Skeletal muscle tissue (tissue), 4 donors: ENCODE data around the gene CPSF4L. TPM values are rescaled to one million over a fixed set of nuclear protein-coding genes. Genes with fewer than 3 reads are reported as not detected.
A peak's percentile ranks its signal among the peaks of the same experiment; 100 is the strongest.

Experiments
- H3K27ac ChIP-seq: one replicate; pipeline ENCODE4 v1.7.0; 2013; ENCODE audit warnings: mild to moderate bottlenecking, low read depth, low read length, inconsistent platforms
- H3K27me3 ChIP-seq, 3 donors: one replicate each; pipeline ENCODE4 v1.7.0; 2013; ENCODE audit warnings: low read length in 3 of 3; ENCODE audit not compliant: control insufficient read depth in 3 of 3, insufficient read depth in 3 of 3
- H3K36me3 ChIP-seq, 3 donors: one replicate each; pipeline ENCODE4 v1.7.0; 2013; ENCODE audit warnings: low read length in 3 of 3; ENCODE audit not compliant: control insufficient read depth in 3 of 3, insufficient read depth in 3 of 3
- H3K4me1 ChIP-seq, 3 donors: one replicate each; pipeline ENCODE4 v1.7.0; 2013; ENCODE audit warnings: low read length in 3 of 3, mild to moderate bottlenecking in 3 of 3; ENCODE audit not compliant: control insufficient read depth in 3 of 3, insufficient read depth in 3 of 3
- H3K4me3 ChIP-seq, 3 donors: one replicate each; pipeline ENCODE4 v1.7.0; 2013; ENCODE audit warnings: low read length in 3 of 3
- H3K9ac ChIP-seq, 3 donors: one replicate each; pipeline ENCODE4 v1.7.0; 2013; ENCODE audit warnings: low read length in 3 of 3, mild to moderate bottlenecking in 3 of 3, moderate library complexity in 2 of 3, low read depth in 1 of 3
- H3K9me3 ChIP-seq, 3 donors: one replicate each; pipeline ENCODE4 v1.7.0; 2013; ENCODE audit warnings: low read length in 3 of 3; ENCODE audit not compliant: control insufficient read depth in 3 of 3
- total RNA-seq: library from RNA; depleted of rRNA; stranded (reverse); fragments of >200 nt; gene quantifications from one replicate; pipeline ENCODE4 v1.2.3, GENCODE V29; 2014
- donor health status: Osteomylitis.

CPSF4L gene
- total RNA-seq, 1 donor from 2014 or later = not detected

DNA sequence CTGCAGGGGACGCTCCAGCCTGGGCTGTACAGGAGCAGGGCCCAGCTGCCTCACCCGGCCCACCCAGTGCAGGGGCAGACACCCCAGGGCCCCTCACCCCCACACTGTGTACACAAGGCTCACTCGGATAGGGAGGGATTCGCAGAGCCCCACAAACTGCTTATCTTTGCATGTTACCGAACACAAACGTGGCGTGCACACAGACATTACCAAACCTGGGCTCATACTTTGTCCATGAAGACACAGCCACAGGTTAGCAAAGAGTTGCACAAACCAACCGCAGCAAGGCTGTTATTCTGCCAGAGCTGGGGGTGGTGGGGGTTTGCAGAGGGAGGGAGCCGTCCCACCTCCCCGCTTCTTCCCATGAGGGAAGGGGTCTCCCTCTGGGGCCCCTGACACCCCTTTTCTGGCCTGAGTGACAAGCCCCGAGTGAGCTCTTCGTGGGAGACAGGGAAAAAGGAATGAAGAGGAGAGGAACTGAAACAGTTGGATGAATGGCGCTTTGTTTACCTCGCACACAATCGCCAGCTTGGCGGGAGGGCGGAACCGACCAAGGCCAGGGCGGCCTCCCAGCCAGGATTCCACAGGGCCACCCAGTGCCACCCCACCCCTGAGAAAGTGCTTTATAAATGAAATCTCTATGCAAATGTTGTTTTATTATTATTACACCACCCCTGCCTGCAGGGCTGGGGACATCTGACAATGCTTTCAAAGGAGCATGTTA lies 434 bp upstream of the CPSF4L start:
- Histone ChIP-seq H3K9me3 (no peaks in the 10 kb centered on the region), H3K27ac (no peak overlapping the region), H3K4me1 (no peaks in the 10 kb centered on the region), H3K9ac (no peak overlapping the region), H3K4me3 (no peak overlapping the region), H3K36me3 (no peaks in the 10 kb centered on the region), H3K27me3 (no peaks in the 10 kb centered on the region)

- Histone ChIP-seq H3K27me3 (no peaks in the 10 kb centered on the region), H3K36me3 (no peaks in the 10 kb centered on the region), H3K9ac (no peak overlapping the region), H3K9me3 (no peaks in the 10 kb centered on the region), H3K27ac (no peak overlapping the region), H3K4me3 (no peak overlapping the region), H3K4me1 (no peaks in the 10 kb centered on the region)
Observed at GRCh38 chr17:73257516-73257915, 4.2 kb downstream of the CPSF4L start.

DNA sequence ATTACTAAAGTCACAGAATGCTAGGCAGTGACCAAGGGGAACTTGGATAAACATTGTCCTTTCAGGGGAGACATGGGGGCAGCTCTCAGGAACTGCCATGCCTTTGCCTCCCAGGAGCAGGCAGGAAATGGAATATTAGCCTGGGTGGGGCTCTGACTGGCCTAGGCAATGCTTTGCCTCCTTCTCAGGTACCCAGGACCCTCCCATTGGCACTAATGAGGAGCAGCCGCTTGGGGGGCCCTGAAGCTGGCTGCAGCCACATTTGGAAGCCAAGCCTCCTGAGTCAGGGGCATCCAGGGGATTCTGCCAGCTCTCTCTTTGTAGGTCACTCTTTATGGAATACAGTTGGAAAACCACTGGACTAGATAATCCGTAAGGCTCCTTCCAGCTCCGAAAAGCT lies 5.5 kb downstream of the CPSF4L start:
- Histone ChIP-seq H3K4me1 (no peaks in the 10 kb centered on the region), H3K36me3 (no peaks in the 10 kb centered on the region), H3K9me3 (no peaks in the 10 kb centered on the region), H3K27me3 (no peaks in the 10 kb centered on the region), H3K4me3 (no peak overlapping the region), H3K9ac (no peak overlapping the region), H3K27ac (no peak overlapping the region)

DNA sequence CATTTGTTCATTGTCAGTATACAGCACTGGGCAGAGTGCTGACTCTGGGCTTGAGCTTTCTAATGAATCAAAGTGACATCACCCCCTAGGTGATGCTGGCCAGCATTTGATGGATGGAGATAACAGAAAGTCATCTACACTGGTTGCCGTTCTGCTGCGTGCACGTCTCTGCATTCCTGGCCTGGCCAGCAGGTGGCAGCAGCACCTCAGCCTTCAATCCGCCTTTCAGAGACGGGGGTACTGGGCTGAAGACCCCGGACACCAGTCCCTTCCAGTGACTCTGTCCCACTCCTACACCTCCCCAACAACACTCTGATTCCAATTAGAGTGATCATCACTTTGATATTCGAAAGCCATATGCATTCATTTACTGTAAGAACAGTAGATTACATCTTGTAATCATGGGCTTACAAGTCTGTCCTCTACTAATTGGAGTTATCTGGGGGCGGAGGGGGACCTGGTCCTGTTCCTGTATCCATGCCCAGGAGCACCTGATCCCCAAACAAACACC lies 6.0 kb downstream of the CPSF4L start:
- Histone ChIP-seq H3K4me3 (no peak overlapping the region), H3K4me1 (no peaks in the 10 kb centered on the region), H3K27ac (no peak overlapping the region), H3K36me3 (no peaks in the 10 kb centered on the region), H3K27me3 (no peaks in the 10 kb centered on the region), H3K9me3 (no peaks in the 10 kb centered on the region), H3K9ac (no peak overlapping the region)

DNA sequence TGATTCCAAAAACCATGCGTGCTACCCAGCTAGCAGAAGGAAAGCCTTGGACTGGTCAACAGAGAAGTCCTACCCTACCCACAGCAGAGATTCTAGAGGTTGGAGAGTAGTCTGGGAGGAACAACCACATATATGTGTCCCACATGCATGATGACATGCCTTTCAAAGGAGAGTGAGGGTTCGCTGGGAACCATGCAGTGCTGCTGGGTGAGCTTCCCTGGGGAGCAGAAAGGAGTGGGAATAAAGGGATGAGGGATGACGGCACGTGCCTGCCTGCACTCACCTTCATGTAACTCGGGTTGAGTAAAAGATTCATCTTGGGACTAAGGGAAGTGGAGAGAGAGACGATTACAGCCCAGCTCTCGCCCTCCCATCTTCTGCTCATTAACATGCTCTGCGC lies 9.8 kb downstream of the CPSF4L start:
- H3K9ac ChIP-seq = no peak overlapping the region
- H3K36me3 ChIP-seq = peaks cover 3 to 22% (median 11%) of the 10 kb centered on the region in 3 donors
- no peak overlapping the region for H3K4me3 ChIP-seq
- H3K4me1 ChIP-seq = peaks cover 0 to 2% (median 0%) of the 10 kb centered on the region in 3 donors
- H3K27ac ChIP-seq = no peak overlapping the region
- H3K27me3 ChIP-seq = no peaks in the 10 kb centered on the region
- no peaks in the 10 kb centered on the region for H3K9me3 ChIP-seq

DNA sequence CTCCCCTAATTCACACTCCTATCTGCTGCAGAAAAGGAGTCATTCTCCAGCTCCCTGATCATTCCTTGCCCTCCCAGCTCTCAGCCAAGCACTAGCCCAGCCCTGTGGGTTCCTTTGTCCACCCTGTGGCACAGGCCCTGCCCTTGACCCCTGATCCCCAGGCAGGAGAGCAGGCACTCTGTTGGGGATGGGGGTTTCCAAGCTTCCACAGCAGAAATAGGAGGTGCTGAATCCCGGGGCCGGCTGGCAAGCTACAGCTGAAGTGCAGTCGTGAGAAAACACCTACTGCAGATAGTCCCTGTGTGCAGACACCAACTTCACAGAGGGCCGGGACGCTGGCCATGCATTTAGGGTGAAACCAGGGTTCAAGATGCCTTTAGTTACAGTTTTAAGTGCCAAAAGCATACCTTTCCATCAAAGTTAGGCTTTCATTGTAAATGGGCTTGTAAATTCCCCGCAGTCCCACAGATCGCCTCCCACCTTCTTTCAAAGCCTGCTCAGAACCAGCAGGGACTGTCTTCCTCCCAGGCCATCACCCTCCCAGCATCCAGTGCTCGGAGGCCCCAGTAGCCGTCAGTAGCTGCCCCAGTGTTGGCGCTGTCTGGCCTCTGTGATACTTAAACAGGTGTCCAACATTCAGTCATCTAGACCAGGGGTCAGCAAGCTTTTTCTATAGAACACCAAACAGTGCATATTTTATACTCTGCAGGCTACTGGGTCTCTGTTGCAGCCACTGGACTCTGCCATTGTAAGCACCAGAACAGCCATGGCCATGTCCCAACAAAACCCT lies 10.6 kb downstream of the CPSF4L start:
- H3K4me3 ChIP-seq = no peak overlapping the region
- H3K9ac ChIP-seq = no peak overlapping the region
- H3K36me3 ChIP-seq = peaks cover 5 to 24% (median 11%) of the 10 kb centered on the region in 3 donors
- no peaks in the 10 kb centered on the region for H3K27me3 ChIP-seq
- no peak overlapping the region for H3K27ac ChIP-seq
- H3K4me1 ChIP-seq = peaks cover 0 to 2% (median 0%) of the 10 kb centered on the region in 3 donors
- no peaks in the 10 kb centered on the region for H3K9me3 ChIP-seq

DNA sequence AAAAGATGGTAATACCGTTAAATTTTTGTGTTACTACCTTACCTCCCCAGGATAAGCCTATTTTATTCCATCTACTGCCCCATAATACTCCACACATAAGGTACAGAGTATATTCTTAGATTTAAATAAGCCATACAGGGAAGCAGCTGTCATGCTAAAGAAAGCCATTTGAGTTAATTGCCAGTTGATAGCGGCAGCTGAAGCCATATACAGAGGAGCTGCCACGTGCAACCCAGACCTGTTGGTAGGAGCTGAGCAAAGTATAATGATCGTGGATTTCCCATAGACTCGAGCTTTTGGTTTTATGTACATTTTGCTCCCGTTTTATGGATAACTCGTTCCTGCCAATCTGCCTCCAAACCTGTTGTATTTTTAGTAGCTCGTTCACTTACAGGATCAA lies 12.0 kb downstream of the CPSF4L start:
- Histone ChIP-seq H3K9ac (no peak overlapping the region), H3K4me3 (no peak overlapping the region), H3K9me3 (no peaks in the 10 kb centered on the region), H3K4me1 (peaks cover 0 to 2% (median 0%) of the 10 kb centered on the region in 3 donors), H3K27me3 (no peaks in the 10 kb centered on the region), H3K27ac (no peak overlapping the region), H3K36me3 (peaks cover 5 to 32% (median 13%) of the 10 kb centered on the region in 3 donors)

GRCh38 chr17:73248532-73248931 lies 13.1 kb downstream of the CPSF4L start:
- Histone ChIP-seq H3K27me3 (no peaks in the 10 kb centered on the region), H3K4me1 (peaks cover 0 to 2% (median 0%) of the 10 kb centered on the region in 3 donors), H3K4me3 (no peak overlapping the region), H3K36me3 (peaks cover 7 to 39% (median 19%) of the 10 kb centered on the region in 3 donors), H3K27ac (no peak overlapping the region), H3K9ac (no peak overlapping the region), H3K9me3 (no peaks in the 10 kb centered on the region)

DNA sequence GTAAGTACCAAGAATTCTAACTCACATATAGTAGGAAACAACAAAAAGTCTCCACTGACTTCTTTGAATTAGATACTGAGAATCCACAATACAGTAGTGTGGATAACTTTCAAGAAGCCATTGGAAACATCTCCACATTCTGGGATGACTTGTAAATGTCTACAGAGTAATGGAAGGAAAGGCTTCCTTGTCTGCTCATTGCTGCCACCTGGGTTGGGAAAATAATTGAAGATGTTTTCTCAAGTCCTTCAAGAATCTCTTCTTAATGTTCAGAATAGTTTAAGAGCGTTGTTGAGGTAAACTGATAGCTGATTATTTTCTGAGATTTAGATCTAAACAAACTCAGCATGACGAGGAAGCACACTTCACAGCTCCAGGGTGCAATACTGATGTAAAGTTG lies 14.0 kb downstream of the CPSF4L start:
- Histone ChIP-seq H3K9me3 (no peaks in the 10 kb centered on the region), H3K4me1 (peaks cover 0 to 2% (median 0%) of the 10 kb centered on the region in 3 donors), H3K27ac (no peak overlapping the region), H3K9ac (no peak overlapping the region), H3K4me3 (no peak overlapping the region), H3K27me3 (no peaks in the 10 kb centered on the region), H3K36me3 (peaks cover 7 to 43% (median 20%) of the 10 kb centered on the region in 3 donors)

GRCh38 chr17:73240561-73240960 lies 21.1 kb downstream of the CPSF4L start:
- H3K36me3 ChIP-seq = peaks cover 11 to 49% (median 43%) of the 10 kb centered on the region in 3 donors
- peak overlapping the region in 1 of 3 donors; percentile 5 for H3K4me3 ChIP-seq
- H3K4me1 ChIP-seq = peaks cover 4 to 7% (median 7%) of the 10 kb centered on the region in 3 donors
- H3K9ac ChIP-seq = no peak overlapping the region
- no peaks in the 10 kb centered on the region for H3K27me3 ChIP-seq
- no peaks in the 10 kb centered on the region for H3K9me3 ChIP-seq
- no peak overlapping the region for H3K27ac ChIP-seq
